Thoracic aorta (tissue), 2 donors: ENCODE measurements around the gene TBC1D8. TPM values are rescaled to one million over a fixed set of nuclear protein-coding genes. Genes with fewer than 3 reads are reported as not detected.

Experiments used
- ATAC-seq: fragments of 150-250 bp; one replicate; pipeline ENCODE4 v1.8.0; 2017; ENCODE audit warnings: low read depth; ENCODE audit not compliant: insufficient number of reproducible peaks, low FRiP score
- DNase-seq: peaks from one replicate; pipeline ENCODE4 v3.0.0-alpha.2; 2020; ENCODE audit warnings: low spot score
- H3K27ac ChIP-seq, 2 donors: fragments of 200-600 bp; sonication (generic); 1 replicate in 1 of 2; 2 replicates in 1 of 2; pipeline ENCODE4 v1.5.1; 2016; ENCODE audit warnings: mild to moderate bottlenecking in 2 of 2, moderate library complexity in 2 of 2
- H3K27me3 ChIP-seq: fragments of 200-600 bp; sonication (generic); replicated peaks from 2 replicates; pipeline ENCODE4 v1.6.0; 2016; ENCODE audit warnings: mild to moderate bottlenecking; ENCODE audit not compliant: insufficient read depth
- H3K36me3 ChIP-seq: fragments of 200-600 bp; sonication (generic); one replicate; pipeline ENCODE4 v1.5.1; 2016
- H3K4me1 ChIP-seq, 2 donors: fragments of 200-600 bp; sonication (generic); 1 replicate in 1 of 2; 2 replicates in 1 of 2; pipeline versions ENCODE4 v1.5.1 to v1.6.0; 2016; ENCODE audit warnings: low read depth in 2 of 2, mild to moderate bottlenecking in 1 of 2; ENCODE audit not compliant: control insufficient read depth in 1 of 2
- H3K4me3 ChIP-seq: fragments of 200-600 bp; sonication (generic); 2 replicates; pipeline ENCODE4 v1.5.1; 2016; ENCODE audit warnings: mild to moderate bottlenecking
- H3K9me3 ChIP-seq: fragments of 200-600 bp; sonication (generic); 2 replicates; pipeline ENCODE4 v1.5.1; 2016
- CTCF ChIP-seq: fragments of 200-600 bp; sonication (generic); IDR thresholded peaks from one replicate; pipeline ENCODE4 v1.5.1; 2019; ENCODE audit warnings: antibody characterized with exemption
- total RNA-seq, 2 donors: library from RNA; depleted of rRNA; stranded (reverse); fragments of >200 nt; gene quantifications; one replicate each; pipeline versions ENCODE4 v1.1.0 to v1.2.3, GENCODE V29; 2016

Gene TBC1D8
- total RNA-seq, 2 donors from 2014 or later: 47.4 to 62.0 TPM

- H3K4me1 ChIP-seq: peaks cover 0 to 16% of the 10 kb centered on the region in 2 donors
- TF ChIP-seq CTCF: no peak
- H3K27ac ChIP-seq: no peak overlapping the region
- H3K4me3 ChIP-seq: no peak overlapping the region
- H3K9me3 ChIP-seq: no peaks in the 10 kb centered on the region
- no peak for ATAC-seq
- no peak for DNase-seq
- H3K36me3 ChIP-seq: no peaks in the 10 kb centered on the region
- H3K27me3 ChIP-seq: no peaks in the 10 kb centered on the region
These were observed 4.6 kb downstream of the TBC1D8 start for GRCh38 chr2:101146535-101146934.

- Histone ChIP-seq H3K9me3 (no peaks in the 10 kb centered on the region), H3K4me3 (no peak overlapping the region), H3K27ac (no peak overlapping the region), H3K36me3 (no peaks in the 10 kb centered on the region), H3K4me1 (peaks cover 5 to 18% of the 10 kb centered on the region in 2 donors), H3K27me3 (no peaks in the 10 kb centered on the region)
- no peak for TF ChIP-seq CTCF
- DNase-seq: no peak
- no peak for ATAC-seq
These were observed 5.8 kb downstream of the TBC1D8 start for GRCh38 chr2:101145406-101145805.

DNA sequence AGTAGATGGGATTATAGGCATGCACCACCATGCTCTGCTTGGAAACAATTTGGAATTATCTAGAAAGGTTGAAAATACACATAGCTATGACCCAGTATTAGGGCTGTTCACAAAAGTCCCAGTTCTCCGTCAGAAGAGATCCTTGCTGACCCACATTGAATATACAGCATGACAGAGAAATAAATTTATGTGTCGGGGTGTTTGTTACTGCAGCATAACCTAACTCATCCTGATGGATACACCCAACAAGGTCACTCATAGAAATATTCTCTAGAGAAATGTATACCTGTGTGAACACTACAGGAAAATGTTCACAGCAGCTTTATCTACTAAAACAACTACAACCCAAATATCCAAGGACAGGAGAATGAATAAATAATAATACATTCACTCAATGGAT lies 9.0 kb downstream of the TBC1D8 start:
- Histone ChIP-seq H3K27ac (no peak overlapping the region), H3K4me1 (peaks cover 7 to 8% of the 10 kb centered on the region in 2 donors), H3K27me3 (no peaks in the 10 kb centered on the region), H3K36me3 (no peaks in the 10 kb centered on the region), H3K9me3 (no peaks in the 10 kb centered on the region), H3K4me3 (no peak overlapping the region)
- no peak for DNase-seq
- no peak for ATAC-seq
- no peak for TF ChIP-seq CTCF

DNA sequence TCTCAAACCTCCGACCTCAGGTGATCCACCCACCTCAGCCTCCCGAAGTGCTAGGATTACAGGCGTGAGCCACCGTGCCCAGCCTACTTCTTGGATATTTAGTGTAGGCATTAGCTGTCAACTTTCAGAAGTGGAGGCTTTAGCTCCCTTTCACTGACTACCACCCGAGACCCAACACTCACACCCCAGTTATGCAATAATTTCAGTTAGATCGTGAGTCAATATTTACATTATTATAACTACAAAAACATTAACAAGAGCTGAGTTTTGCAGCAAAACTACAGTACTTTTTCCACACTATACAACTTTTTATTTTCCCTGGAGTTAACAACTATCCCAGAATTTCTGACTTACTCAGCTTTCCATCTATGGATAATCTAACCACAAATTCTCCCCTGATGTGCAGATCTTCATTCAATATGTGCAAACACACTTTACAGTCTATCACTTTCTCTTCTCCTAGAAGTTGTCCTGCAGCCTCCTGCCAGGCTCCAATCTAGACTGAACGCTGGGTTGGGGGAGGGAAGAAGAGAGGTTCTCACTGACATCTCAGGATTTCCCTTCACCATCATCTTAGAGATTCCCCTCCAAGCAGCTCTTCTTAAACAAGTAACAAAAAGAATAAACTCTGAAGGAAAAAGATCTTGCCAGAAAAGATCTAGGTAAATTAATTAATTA lies 10.1 kb downstream of the TBC1D8 start:
- no peak for DNase-seq
- no peaks in the 10 kb centered on the region for H3K36me3 ChIP-seq
- no peak for ATAC-seq
- H3K27me3 ChIP-seq: no peaks in the 10 kb centered on the region
- TF ChIP-seq CTCF: no peak
- no peak overlapping the region for H3K27ac ChIP-seq
- H3K9me3 ChIP-seq: no peaks in the 10 kb centered on the region
- H3K4me3 ChIP-seq: no peak overlapping the region
- peaks cover 7 to 8% of the 10 kb centered on the region in 2 donors for H3K4me1 ChIP-seq

DNA sequence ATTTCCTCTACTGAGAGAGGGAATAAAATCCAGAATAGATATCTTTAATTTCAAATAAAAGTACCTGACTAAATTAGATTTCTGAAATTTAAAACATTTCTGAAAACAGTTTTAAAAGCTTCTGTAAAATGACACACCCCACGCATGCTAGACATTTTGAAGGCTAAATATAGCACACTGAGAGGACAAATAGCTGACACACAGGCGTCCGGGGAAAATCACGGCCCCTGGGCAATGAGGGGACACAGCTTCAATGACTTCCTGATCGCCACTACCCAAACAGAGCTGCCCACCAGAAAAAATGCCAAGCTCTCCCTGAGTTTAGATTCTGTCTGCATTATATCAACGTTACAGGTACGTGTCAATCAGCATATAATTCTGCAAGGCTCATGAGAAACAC lies 10.9 kb downstream of the TBC1D8 start:
- Histone ChIP-seq H3K27ac (no peak overlapping the region), H3K4me1 (peaks cover 7 to 8% of the 10 kb centered on the region in 2 donors), H3K36me3 (no peaks in the 10 kb centered on the region), H3K4me3 (no peak overlapping the region), H3K9me3 (no peaks in the 10 kb centered on the region), H3K27me3 (no peaks in the 10 kb centered on the region)
- no peak for ATAC-seq
- DNase-seq: no peak
- no peak for TF ChIP-seq CTCF
